ENCODE data around the gene MBD3.

The MBD3 gene

DNA sequence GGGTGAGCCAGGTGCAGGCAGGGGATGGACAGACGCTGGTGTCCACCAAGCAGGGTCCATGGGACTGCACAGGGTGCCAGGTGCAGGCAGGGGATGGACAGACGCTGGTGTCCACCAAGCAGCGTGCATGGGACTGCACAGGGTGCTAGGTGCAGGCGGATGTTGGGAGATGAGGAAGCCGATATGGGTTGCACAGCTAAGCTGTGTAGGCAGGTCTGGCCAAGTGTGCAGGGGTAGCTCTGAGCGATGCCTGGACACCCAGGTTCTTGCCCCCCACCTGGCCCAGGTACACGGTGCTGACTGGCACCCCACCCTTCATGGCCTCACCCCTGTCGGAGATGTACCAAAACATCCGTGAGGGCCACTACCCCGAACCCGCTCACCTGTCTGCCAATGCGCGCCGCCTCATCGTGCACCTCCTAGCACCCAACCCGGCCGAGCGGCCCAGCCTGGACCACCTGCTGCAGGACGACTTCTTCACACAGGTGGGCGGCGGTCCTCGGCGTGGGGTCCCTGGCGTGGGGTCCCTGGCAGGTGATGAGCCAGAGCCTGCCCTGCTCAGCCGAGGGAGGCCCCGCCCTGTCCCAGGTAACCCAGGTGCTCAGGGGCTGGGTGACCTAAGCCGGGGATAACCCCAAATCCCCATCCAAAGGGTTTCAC, 64.9 kb downstream of the MBD3 start:
- TF ChIP-seq YY1 (IDR thresholded peaks at IDR 0.05; ENCODE audit: insufficient read depth, insufficient read length) = no peak
- TF ChIP-seq ZNF274 (IDR thresholded peaks at IDR 0.05; ENCODE audit: low read depth, low read length) = no peak
- TF ChIP-seq SUZ12 (IDR thresholded peaks at IDR 0.05; ENCODE audit: extremely low read depth, insufficient read depth, insufficient read length) = no peak
- no peaks in the 10 kb centered on the region for H3K36me3 ChIP-seq (ENCODE audit: insufficient read depth, insufficient read length, low read length)
- DNase-seq (ENCODE audit: low read depth, low spot score) = no peak
- peaks cover 28% of the 10 kb centered on the region for H3K27me3 ChIP-seq (ENCODE audit: insufficient read depth, insufficient read length)
- H3K4me1 ChIP-seq (ENCODE audit: insufficient read depth, insufficient read length) = peaks cover 18% of the 10 kb centered on the region
- no peak overlapping the region for H3K9ac ChIP-seq (ENCODE audit: insufficient read length, low read depth)
- no peaks in the 10 kb centered on the region for H3K9me3 ChIP-seq (ENCODE audit: insufficient read depth, low read length)
- no peak overlapping the region for H3K4me3 ChIP-seq (ENCODE audit: insufficient read length, low read depth)

DNA sequence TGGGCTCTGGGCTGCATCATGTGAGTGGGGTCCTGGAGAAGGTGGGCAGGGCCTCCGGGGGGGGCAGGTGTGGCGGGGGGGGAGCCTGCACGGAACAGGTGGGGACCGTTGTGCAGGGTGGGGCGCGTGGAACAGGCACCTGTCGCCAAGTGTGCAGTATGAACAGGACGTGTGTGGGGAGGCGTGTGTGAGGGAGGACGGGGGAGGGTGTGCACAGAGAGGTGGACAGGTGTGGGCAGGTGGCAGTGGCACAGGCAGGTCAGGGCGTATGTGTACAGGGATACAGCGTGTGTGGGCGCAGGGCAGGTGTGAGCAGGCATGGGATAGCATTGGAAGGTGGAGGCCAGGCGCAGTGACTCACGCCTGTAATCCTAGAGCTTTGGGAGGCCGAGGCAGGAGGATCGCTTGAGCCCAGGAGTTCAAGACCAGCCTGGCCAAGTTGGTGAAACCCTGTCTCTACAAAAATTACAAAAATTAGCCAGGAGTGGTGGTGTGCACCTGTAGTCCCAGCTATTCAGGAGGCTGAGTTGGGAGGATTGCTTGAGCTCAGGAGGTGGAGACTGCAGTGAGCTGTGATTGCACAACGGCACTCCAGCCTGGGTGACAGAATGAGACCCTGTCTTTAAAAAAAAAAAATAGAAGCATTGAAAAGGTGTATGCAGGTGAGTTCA, 65.6 kb downstream of the MBD3 start:
- no peak for TF ChIP-seq SUZ12 (IDR thresholded peaks at IDR 0.05; ENCODE audit: extremely low read depth, insufficient read depth, insufficient read length)
- TF ChIP-seq YY1 (IDR thresholded peaks at IDR 0.05; ENCODE audit: insufficient read depth, insufficient read length) = no peak
- TF ChIP-seq ZNF274 (IDR thresholded peaks at IDR 0.05; ENCODE audit: low read depth, low read length) = no peak
- Histone ChIP-seq H3K27me3 (ENCODE audit: insufficient read depth, insufficient read length) (peaks cover 29% of the 10 kb centered on the region), H3K9me3 (ENCODE audit: insufficient read depth, low read length) (no peaks in the 10 kb centered on the region), H3K9ac (ENCODE audit: insufficient read length, low read depth) (no peak overlapping the region), H3K4me3 (ENCODE audit: insufficient read length, low read depth) (no peak overlapping the region), H3K36me3 (ENCODE audit: insufficient read depth, insufficient read length, low read length) (no peaks in the 10 kb centered on the region), H3K4me1 (ENCODE audit: insufficient read depth, insufficient read length) (peaks cover 20% of the 10 kb centered on the region)
- DNase-seq (ENCODE audit: low read depth, low spot score) = no peak

DNA sequence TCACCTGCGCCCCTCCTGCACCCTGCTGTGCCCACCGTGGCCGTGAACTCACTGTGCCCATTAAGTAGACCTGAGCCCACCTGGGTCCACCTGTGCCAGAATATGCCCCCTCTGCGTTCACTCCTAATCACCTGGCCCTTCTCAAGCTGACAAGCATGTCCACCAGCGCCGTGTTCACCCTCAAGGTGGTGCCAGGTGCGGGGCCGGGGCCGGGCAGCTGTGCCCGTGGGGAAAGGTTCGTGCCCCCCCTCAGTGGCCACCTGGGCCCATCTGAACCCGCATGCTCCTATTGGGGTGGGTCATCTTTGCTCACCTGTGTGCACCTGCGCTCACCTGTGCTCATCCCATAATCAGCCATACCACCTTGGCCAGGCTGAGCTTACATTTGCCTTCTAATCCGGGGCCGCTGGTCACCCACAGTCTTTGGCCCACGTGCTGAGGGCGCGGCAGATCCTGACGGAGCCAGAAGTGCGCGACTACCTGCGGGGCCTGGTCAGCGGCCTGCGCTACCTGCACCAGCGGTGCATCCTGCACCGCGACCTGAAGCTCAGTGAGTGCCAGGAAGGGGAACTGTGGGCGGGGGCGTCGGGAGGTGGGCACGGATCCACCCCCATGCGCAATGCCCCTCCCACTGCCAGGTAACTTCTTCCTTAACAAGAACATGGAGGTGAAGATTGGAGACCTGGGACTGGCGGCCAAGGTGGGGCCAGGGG, 66.4 kb downstream of the MBD3 start:
- H3K4me1 ChIP-seq (ENCODE audit: insufficient read depth, insufficient read length) = peaks cover 26% of the 10 kb centered on the region
- H3K9me3 ChIP-seq (ENCODE audit: insufficient read depth, low read length) = no peaks in the 10 kb centered on the region
- TF ChIP-seq YY1 (IDR thresholded peaks at IDR 0.05; ENCODE audit: insufficient read depth, insufficient read length) (no peak), ZNF274 (IDR thresholded peaks at IDR 0.05; ENCODE audit: low read depth, low read length) (no peak), SUZ12 (IDR thresholded peaks at IDR 0.05; ENCODE audit: extremely low read depth, insufficient read depth, insufficient read length) (no peak)
- peaks cover 29% of the 10 kb centered on the region for H3K27me3 ChIP-seq (ENCODE audit: insufficient read depth, insufficient read length)
- no peak overlapping the region for H3K9ac ChIP-seq (ENCODE audit: insufficient read length, low read depth)
- no peak for DNase-seq (ENCODE audit: low read depth, low spot score)
- no peak overlapping the region for H3K4me3 ChIP-seq (ENCODE audit: insufficient read length, low read depth)
- H3K36me3 ChIP-seq (ENCODE audit: insufficient read depth, insufficient read length, low read length) = no peaks in the 10 kb centered on the region

DNA sequence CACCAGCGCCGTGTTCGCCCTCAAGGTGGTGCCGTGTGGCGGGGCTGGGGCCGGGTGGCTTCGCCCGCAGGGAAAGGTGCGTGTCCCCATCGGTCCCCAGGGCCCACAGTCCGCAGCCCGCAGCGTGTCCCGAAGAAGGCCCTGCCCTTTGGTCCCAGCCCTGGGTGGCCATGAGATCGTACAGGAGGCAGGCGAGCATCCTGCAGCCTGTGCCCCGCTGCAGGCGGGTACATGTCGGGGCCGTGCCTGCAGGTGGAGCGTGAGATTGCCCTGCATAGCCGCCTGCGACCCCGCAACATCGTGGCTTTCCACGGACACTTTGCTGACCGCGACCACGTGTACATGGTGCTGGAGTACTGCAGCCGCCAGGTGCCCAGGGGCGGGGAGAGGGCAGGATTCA, 67.3 kb downstream of the MBD3 start:
- H3K9ac ChIP-seq (ENCODE audit: insufficient read length, low read depth) = no peak overlapping the region
- H3K4me1 ChIP-seq (ENCODE audit: insufficient read depth, insufficient read length) = peaks cover 28% of the 10 kb centered on the region
- TF ChIP-seq SUZ12 (IDR thresholded peaks at IDR 0.05; ENCODE audit: extremely low read depth, insufficient read depth, insufficient read length) (no peak), ZNF274 (IDR thresholded peaks at IDR 0.05; ENCODE audit: low read depth, low read length) (no peak), YY1 (IDR thresholded peaks at IDR 0.05; ENCODE audit: insufficient read depth, insufficient read length) (no peak)
- no peaks in the 10 kb centered on the region for H3K36me3 ChIP-seq (ENCODE audit: insufficient read depth, insufficient read length, low read length)
- H3K4me3 ChIP-seq (ENCODE audit: insufficient read length, low read depth) = no peak overlapping the region
- H3K27me3 ChIP-seq (ENCODE audit: insufficient read depth, insufficient read length) = peaks cover 29% of the 10 kb centered on the region
- no peak for DNase-seq (ENCODE audit: low read depth, low spot score)
- no peaks in the 10 kb centered on the region for H3K9me3 ChIP-seq (ENCODE audit: insufficient read depth, low read length)

DNA sequence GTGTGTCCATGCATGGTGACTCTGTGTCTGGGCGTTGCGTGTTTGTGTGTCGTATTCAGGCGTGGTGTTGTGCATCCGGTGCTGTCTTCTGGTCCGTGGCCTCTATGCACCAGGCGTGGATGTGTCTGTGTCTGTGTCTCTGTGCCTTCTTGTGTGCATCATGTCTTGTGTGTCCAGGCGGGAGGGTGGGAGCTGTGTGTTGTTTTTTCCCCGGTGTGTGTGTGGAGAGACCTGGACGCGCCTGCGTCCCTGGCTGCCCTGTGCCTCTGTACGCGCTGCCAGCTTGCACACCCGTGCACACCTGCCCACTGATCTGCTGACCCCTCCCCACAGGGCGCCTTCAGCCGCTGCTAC, 67.7 kb downstream of the MBD3 start:
- Histone ChIP-seq H3K4me1 (ENCODE audit: insufficient read depth, insufficient read length) (peaks cover 32% of the 10 kb centered on the region), H3K9me3 (ENCODE audit: insufficient read depth, low read length) (no peaks in the 10 kb centered on the region), H3K36me3 (ENCODE audit: insufficient read depth, insufficient read length, low read length) (no peaks in the 10 kb centered on the region), H3K27me3 (ENCODE audit: insufficient read depth, insufficient read length) (peaks cover 29% of the 10 kb centered on the region), H3K9ac (ENCODE audit: insufficient read length, low read depth) (no peak overlapping the region), H3K4me3 (ENCODE audit: insufficient read length, low read depth) (peak overlapping the region; percentile 87)
- TF ChIP-seq ZNF274 (IDR thresholded peaks at IDR 0.05; ENCODE audit: low read depth, low read length) = no peak
- no peak for DNase-seq (ENCODE audit: low read depth, low spot score)

DNA sequence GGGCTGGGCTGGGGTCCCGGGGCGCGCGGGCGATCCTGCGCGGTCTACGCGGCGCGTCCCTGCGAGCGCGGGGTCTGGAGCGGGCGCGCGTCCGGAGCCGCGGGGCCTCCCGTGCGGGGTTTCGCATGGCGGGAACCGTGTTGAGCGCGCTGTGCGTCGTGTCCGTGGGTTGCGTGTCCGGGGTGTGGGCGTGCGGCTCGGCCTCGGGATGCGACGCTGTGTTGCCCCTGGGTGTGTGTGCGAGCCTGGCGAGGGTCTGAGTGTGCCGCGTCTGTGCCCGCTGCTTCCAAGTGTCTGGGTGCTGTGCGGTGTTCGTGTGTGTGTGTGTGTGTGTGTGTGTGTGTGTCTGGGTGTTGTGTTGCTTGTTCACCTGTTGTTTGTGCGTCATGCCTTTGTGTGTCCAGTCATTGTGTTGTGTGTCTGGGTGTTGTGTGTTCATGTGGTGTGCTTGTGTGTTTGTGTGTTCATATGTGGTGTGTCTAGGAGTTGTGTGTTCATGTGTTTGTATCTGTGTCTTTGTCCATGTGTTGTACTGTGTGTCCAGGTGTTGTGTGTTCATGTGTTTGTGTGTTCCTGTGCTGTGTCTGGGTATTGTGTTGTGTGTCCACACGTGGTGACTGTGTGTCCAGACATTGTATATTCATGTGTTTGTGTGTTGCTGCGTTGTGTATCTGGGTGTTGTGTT, 68.2 kb downstream of the MBD3 start:
- no peaks in the 10 kb centered on the region for H3K36me3 ChIP-seq (ENCODE audit: insufficient read depth, insufficient read length, low read length)
- H3K27me3 ChIP-seq (ENCODE audit: insufficient read depth, insufficient read length) = peaks cover 29% of the 10 kb centered on the region
- TF ChIP-seq YY1 (IDR thresholded peaks at IDR 0.05; ENCODE audit: insufficient read depth, insufficient read length) (no peak), ZNF274 (IDR thresholded peaks at IDR 0.05; ENCODE audit: low read depth, low read length) (no peak), SUZ12 (IDR thresholded peaks at IDR 0.05; ENCODE audit: extremely low read depth, insufficient read depth, insufficient read length) (no peak)
- H3K9ac ChIP-seq (ENCODE audit: insufficient read length, low read depth) = peak overlapping the region; percentile 90
- peak overlapping the region; percentile 87 for H3K4me3 ChIP-seq (ENCODE audit: insufficient read length, low read depth)
- H3K4me1 ChIP-seq (ENCODE audit: insufficient read depth, insufficient read length) = peaks cover 32% of the 10 kb centered on the region
- no peak for DNase-seq (ENCODE audit: low read depth, low spot score)
- no peaks in the 10 kb centered on the region for H3K9me3 ChIP-seq (ENCODE audit: insufficient read depth, low read length)
